ENCODE measurements around the gene BEGAIN.

BEGAIN gene

DNA sequence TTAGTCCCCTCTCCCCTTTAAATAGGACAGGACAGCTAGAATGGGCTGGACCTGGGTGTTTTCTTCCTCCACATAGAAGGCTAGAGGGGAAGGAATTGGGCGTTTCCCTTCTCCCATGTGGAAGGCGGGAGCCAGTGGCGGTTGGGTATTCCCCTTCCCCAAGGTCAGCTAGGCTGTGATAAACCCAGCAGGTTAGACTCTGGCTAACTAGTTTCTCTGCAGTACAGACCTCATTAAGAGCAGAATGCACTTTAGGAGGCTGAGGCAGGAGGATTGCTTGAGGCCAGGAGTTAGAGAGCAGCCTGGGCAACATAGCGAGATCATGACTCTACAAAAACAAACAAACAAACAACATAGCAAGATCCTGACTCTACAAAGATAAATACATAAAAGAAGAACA is 92.6 kb downstream of the BEGAIN start:
- Histone ChIP-seq H3K9ac (ENCODE audit: low read depth in 1 of 2, low read length in 2 of 2) (no peak overlapping the region), H3K27me3 (ENCODE audit: control insufficient read depth in 1 of 2, insufficient read depth in 2 of 2, low read length in 2 of 2) (no peaks in the 10 kb centered on the region), H3K4me1 (ENCODE audit: control insufficient read depth in 1 of 2, insufficient read depth in 2 of 2, low read length in 2 of 2) (no peaks in the 10 kb centered on the region), H3K27ac (ENCODE audit: low read depth, low read length) (no peak overlapping the region), H3K36me3 (ENCODE audit: control insufficient read depth in 1 of 2, insufficient read depth in 2 of 2, low read length in 2 of 2) (no peaks in the 10 kb centered on the region), H3K4me3 (ENCODE audit: low read depth in 1 of 2, low read length in 2 of 2) (no peak overlapping the region), H3K9me3 (ENCODE audit: control insufficient read depth in 1 of 2, low read length in 2 of 2) (no peaks in the 10 kb centered on the region)

DNA sequence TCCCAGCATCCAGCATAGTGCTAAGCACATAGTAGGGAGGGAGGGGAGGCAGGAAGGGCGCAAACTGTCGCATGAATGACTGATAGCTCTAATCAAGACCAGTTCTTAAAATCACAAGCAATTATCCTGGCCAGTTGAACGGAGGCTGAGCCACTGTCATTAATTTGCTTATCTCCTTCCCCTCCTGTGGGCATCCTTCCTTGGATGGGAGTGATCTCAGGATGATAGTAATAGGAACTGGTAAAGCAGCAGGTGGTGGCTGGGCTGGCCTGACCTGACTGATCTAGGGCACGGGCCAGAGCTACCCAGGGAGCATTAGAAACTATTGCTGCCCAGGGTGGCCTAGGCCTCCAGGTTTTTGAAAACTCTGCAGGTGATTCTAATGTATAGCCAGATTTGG is 97.0 kb downstream of the BEGAIN start:
- Histone ChIP-seq H3K9ac (ENCODE audit: low read depth in 1 of 2, low read length in 2 of 2) (no peak overlapping the region), H3K27me3 (ENCODE audit: control insufficient read depth in 1 of 2, insufficient read depth in 2 of 2, low read length in 2 of 2) (no peaks in the 10 kb centered on the region), H3K27ac (ENCODE audit: low read depth, low read length) (no peak overlapping the region), H3K9me3 (ENCODE audit: control insufficient read depth in 1 of 2, low read length in 2 of 2) (no peaks in the 10 kb centered on the region), H3K36me3 (ENCODE audit: control insufficient read depth in 1 of 2, insufficient read depth in 2 of 2, low read length in 2 of 2) (no peaks in the 10 kb centered on the region), H3K4me1 (ENCODE audit: control insufficient read depth in 1 of 2, insufficient read depth in 2 of 2, low read length in 2 of 2) (peaks cover 0 to 4% of the 10 kb centered on the region in 2 donors), H3K4me3 (ENCODE audit: low read depth in 1 of 2, low read length in 2 of 2) (no peak overlapping the region)

DNA sequence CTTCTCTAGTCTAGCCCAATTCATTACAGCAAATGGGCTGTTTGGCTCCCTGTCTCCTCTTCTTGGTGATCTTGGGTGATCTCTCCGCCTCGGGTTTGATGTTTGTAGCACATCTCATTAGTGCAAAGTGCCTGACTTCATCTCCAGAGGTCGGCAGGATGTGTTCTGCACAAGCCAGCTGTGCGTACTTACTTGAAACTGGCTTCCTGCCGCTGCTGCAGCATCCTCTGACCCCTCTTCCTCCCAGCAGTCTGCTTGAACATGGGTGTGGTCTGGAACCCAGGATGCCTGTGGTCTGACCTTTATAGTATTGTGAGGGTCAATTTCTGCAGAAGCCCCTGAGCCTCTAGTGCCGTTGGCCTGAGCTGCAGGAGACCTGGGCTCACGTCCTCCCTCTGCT is 99.2 kb downstream of the BEGAIN start:
- peaks cover 0 to 4% of the 10 kb centered on the region in 2 donors for H3K4me1 ChIP-seq (ENCODE audit: control insufficient read depth in 1 of 2, insufficient read depth in 2 of 2, low read length in 2 of 2)
- peaks cover 0 to 3% of the 10 kb centered on the region in 2 donors for H3K36me3 ChIP-seq (ENCODE audit: control insufficient read depth in 1 of 2, insufficient read depth in 2 of 2, low read length in 2 of 2)
- H3K9ac ChIP-seq (ENCODE audit: low read depth in 1 of 2, low read length in 2 of 2), result no peak overlapping the region
- no peaks in the 10 kb centered on the region for H3K9me3 ChIP-seq (ENCODE audit: control insufficient read depth in 1 of 2, low read length in 2 of 2)
- no peaks in the 10 kb centered on the region for H3K27me3 ChIP-seq (ENCODE audit: control insufficient read depth in 1 of 2, insufficient read depth in 2 of 2, low read length in 2 of 2)
- H3K4me3 ChIP-seq (ENCODE audit: low read depth in 1 of 2, low read length in 2 of 2), result no peak overlapping the region
- no peak overlapping the region for H3K27ac ChIP-seq (ENCODE audit: low read depth, low read length)

DNA sequence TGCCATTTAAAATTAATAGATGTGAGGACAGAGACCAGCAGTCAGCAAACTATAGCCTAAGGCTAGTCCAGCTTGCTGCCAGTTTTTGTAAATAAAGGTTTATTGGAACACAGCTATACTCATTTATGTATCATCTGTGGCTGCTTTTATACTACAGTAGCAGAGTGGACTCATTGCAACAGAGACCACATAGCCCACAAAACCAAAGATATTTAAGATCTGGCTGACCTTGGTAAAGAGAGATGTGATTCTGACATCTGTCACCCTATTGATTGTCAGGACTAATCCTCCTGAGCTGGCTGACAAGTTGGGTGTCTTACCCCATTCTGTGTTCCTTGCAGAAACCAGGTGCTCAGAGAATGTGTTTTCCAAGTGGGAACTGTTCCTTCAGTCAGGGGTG is 99.9 kb downstream of the BEGAIN start:
- no peak overlapping the region for H3K27ac ChIP-seq (ENCODE audit: low read depth, low read length)
- H3K27me3 ChIP-seq (ENCODE audit: control insufficient read depth in 1 of 2, insufficient read depth in 2 of 2, low read length in 2 of 2), result no peaks in the 10 kb centered on the region
- no peak overlapping the region for H3K4me3 ChIP-seq (ENCODE audit: low read depth in 1 of 2, low read length in 2 of 2)
- H3K9ac ChIP-seq (ENCODE audit: low read depth in 1 of 2, low read length in 2 of 2), result no peak overlapping the region
- no peaks in the 10 kb centered on the region for H3K9me3 ChIP-seq (ENCODE audit: control insufficient read depth in 1 of 2, low read length in 2 of 2)
- peaks cover 0 to 4% of the 10 kb centered on the region in 2 donors for H3K4me1 ChIP-seq (ENCODE audit: control insufficient read depth in 1 of 2, insufficient read depth in 2 of 2, low read length in 2 of 2)
- peaks cover 0 to 3% of the 10 kb centered on the region in 2 donors for H3K36me3 ChIP-seq (ENCODE audit: control insufficient read depth in 1 of 2, insufficient read depth in 2 of 2, low read length in 2 of 2)
